ENCODE data around the gene ZMYND10. TPM values are rescaled to one million over a fixed set of nuclear protein-coding genes. Genes with fewer than 3 reads are reported as not detected.

ZMYND10 gene
- polyA plus RNA-seq, 1 donor (not counting 4 experiments of a cell fraction or from before 2014, with no cell fraction given), result 0.21 TPM

DNA sequence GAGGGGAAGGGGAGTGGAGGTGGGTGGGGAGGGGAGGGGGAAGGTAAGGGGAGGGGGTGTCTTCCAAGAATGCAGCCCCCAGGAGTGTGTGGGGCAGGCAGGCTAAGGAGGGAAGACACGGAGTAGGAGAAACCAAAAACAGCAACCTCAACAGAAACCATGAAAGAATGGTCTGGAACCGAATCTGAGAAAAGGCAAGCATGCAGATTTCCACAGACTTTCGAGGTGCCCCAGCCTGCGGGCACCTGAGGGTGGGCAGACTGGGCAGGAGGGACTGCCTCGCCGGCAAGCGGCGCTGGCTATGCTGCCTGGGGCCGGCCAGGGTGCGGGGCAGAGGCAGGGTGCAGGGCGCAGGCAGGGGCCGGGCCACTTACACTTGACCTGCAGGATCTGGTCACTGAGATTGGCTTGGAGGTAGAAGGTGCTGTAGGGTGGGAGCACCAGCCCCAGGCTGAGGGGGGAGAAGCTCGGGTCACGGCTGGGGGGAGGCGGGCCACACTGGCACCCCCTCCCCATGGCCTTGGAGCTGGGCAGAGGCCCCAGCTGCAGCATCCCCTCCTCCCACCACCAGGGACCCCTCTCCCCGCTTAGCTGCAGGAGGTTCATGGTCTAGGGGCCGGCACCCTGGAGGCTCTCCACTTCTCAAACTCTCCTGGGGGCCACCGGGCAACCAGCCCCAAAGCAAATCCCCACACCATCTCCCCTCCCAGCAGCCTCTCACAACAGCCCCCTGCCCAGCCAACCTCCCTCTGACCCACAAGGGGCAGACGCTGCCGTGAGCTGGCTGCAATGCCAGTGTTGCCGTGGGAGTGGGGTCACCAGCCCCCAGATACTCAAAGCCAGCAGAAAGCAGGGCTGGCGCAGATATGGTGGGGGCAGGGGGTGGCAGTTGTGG lies 29.1 kb upstream of the ZMYND10 start:
- no peak overlapping the region for H3K27ac ChIP-seq (ENCODE audit: control insufficient read depth, insufficient read depth, low read length)
- peaks cover 10% of the 10 kb centered on the region for H3K27me3 ChIP-seq (ENCODE audit: control insufficient read depth, extremely low read depth, insufficient read depth, low read length)
- H3K9me3 ChIP-seq (ENCODE audit: control insufficient read depth, low read depth, low read length), result no peaks in the 10 kb centered on the region
- H3K9ac ChIP-seq (ENCODE audit: control insufficient read depth, extremely low read depth, insufficient read depth, low read length), result no peak overlapping the region
- TF ChIP-seq, protein P1, sequence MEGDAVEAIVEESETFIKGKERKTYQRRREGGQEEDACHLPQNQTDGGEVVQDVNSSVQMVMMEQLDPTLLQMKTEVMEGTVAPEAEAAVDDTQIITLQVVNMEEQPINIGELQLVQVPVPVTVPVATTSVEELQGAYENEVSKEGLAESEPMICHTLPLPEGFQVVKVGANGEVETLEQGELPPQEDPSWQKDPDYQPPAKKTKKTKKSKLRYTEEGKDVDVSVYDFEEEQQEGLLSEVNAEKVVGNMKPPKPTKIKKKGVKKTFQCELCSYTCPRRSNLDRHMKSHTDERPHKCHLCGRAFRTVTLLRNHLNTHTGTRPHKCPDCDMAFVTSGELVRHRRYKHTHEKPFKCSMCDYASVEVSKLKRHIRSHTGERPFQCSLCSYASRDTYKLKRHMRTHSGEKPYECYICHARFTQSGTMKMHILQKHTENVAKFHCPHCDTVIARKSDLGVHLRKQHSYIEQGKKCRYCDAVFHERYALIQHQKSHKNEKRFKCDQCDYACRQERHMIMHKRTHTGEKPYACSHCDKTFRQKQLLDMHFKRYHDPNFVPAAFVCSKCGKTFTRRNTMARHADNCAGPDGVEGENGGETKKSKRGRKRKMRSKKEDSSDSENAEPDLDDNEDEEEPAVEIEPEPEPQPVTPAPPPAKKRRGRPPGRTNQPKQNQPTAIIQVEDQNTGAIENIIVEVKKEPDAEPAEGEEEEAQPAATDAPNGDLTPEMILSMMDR (optimal IDR thresholded peaks at IDR 0.05 in 1 of 3, IDR thresholded peaks at IDR 0.05 in 1 of 3, conservative IDR thresholded peaks at IDR 0.05 in 1 of 3; ENCODE audit: extremely low read depth in 1 of 3, insufficient read depth in 2 of 3, low read length in 3 of 3), result no peak
- no peak for TF ChIP-seq EZH2 (IDR thresholded peaks at IDR 0.05; ENCODE audit: low read length)
- no peak for DNase-seq (ENCODE audit: low read depth, low spot score)
- H2AFZ ChIP-seq (ENCODE audit: control insufficient read depth, low read length), result no peak overlapping the region
- H3K36me3 ChIP-seq (ENCODE audit: control insufficient read depth in 2 of 2, extremely low read depth in 1 of 2, insufficient read depth in 2 of 2, low read length in 2 of 2), result no peaks in the 10 kb centered on the region
- H4K20me1 ChIP-seq (ENCODE audit: control insufficient read depth, extremely low read depth, insufficient read depth, low read length), result peaks cover 3% of the 10 kb centered on the region
- H3K4me3 ChIP-seq (ENCODE audit: control insufficient read depth in 2 of 3, extremely low read depth in 1 of 3, insufficient read depth in 2 of 3, low read depth in 1 of 3, low read length in 3 of 3), result no peak overlapping the region
- no peaks in the 10 kb centered on the region for H3K79me2 ChIP-seq (ENCODE audit: control insufficient read depth, insufficient read depth, low read length)
- no peaks in the 10 kb centered on the region for H3K4me1 ChIP-seq (ENCODE audit: control insufficient read depth, extremely low read depth, insufficient read depth, low read length)
- dilution Hi-C loops (cut with MboI; ENCODE audit: extremely low pct_ligation_motif_present, low sequenced_read_pairs), result no loop called here
- H3K4me2 ChIP-seq (ENCODE audit: control insufficient read depth, extremely low read depth, insufficient read depth, low read depth, low read length), result no peak overlapping the region
- no peaks in the 10 kb centered on the region for H3K9me1 ChIP-seq (ENCODE audit: control insufficient read depth, extremely low read depth, insufficient read depth, low read length)
- FAIRE-seq, result no peak

DNA sequence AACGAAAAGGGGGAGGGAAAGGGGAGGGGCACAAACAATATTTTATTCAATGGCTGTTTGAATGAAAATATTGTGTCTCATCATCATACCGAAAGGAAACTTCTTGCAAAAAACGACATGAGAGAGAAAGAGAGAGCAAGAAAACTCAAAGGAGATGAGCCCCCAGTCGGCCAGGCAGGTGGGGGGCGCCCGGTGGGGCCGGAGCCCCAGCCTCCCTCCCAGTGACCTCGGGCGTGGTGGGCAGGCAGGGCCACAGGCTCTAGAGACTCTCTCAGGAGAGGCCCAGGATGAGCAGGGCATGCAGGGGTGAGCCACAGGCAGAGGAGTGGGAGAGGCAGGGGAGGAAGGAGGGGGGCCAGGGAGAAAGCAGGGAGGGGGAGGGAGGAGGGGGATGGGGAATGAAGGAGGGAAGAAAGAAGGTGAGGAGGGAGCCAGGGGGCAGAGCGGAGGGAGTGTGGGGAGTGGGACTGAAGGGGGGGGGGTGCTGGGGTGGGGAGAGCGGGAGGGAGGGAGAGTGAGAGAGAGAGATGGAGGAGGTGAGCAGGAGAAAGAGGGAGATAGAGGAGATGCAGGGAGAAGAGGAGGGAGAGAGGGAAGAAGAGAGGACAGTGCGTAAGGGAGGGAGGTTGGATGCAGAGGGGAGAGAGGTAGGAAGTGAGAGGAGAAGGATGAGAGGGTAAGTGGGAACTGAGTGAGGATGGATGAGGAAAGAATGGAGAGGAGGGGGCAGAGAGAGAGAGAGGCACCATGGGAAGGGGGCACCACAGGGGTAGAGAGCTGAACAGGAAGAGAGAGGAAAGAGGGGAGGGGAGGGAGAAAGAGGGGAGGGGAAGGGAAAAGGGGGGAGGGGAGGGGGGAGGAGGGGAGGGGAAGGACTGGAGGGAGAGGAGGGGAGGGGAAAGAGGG lies 27.9 kb upstream of the ZMYND10 start:
- Histone ChIP-seq H3K27me3 (ENCODE audit: control insufficient read depth, extremely low read depth, insufficient read depth, low read length) (peaks cover 10% of the 10 kb centered on the region), H3K4me2 (ENCODE audit: control insufficient read depth, extremely low read depth, insufficient read depth, low read depth, low read length) (no peak overlapping the region), H3K4me3 (ENCODE audit: control insufficient read depth in 2 of 3, extremely low read depth in 1 of 3, insufficient read depth in 2 of 3, low read depth in 1 of 3, low read length in 3 of 3) (no peak overlapping the region), H3K27ac (ENCODE audit: control insufficient read depth, insufficient read depth, low read length) (no peak overlapping the region), H2AFZ (ENCODE audit: control insufficient read depth, low read length) (no peak overlapping the region), H3K9ac (ENCODE audit: control insufficient read depth, extremely low read depth, insufficient read depth, low read length) (no peak overlapping the region), H4K20me1 (ENCODE audit: control insufficient read depth, extremely low read depth, insufficient read depth, low read length) (no peaks in the 10 kb centered on the region), H3K4me1 (ENCODE audit: control insufficient read depth, extremely low read depth, insufficient read depth, low read length) (peaks cover 5% of the 10 kb centered on the region), H3K36me3 (ENCODE audit: control insufficient read depth in 2 of 2, extremely low read depth in 1 of 2, insufficient read depth in 2 of 2, low read length in 2 of 2) (no peaks in the 10 kb centered on the region), H3K79me2 (ENCODE audit: control insufficient read depth, insufficient read depth, low read length) (no peaks in the 10 kb centered on the region), H3K9me3 (ENCODE audit: control insufficient read depth, low read depth, low read length) (no peaks in the 10 kb centered on the region), H3K9me1 (ENCODE audit: control insufficient read depth, extremely low read depth, insufficient read depth, low read length) (no peaks in the 10 kb centered on the region)
- FAIRE-seq, result no peak
- dilution Hi-C loops (cut with MboI; ENCODE audit: extremely low pct_ligation_motif_present, low sequenced_read_pairs), result no loop called here
- no peak for DNase-seq (ENCODE audit: low read depth, low spot score)
- no peak for TF ChIP-seq EZH2 (IDR thresholded peaks at IDR 0.05; ENCODE audit: low read length)
- TF ChIP-seq, protein P1 (optimal IDR thresholded peaks at IDR 0.05 in 1 of 3, IDR thresholded peaks at IDR 0.05 in 1 of 3, conservative IDR thresholded peaks at IDR 0.05 in 1 of 3; ENCODE audit: extremely low read depth in 1 of 3, insufficient read depth in 2 of 3, low read length in 3 of 3), result no peak
